Keratinocyte (primary cell): ENCODE results near the gene SLC39A5. TPM values are rescaled to one million over a fixed set of nuclear protein-coding genes. Genes with fewer than 3 reads are reported as not detected.
A peak's percentile ranks its signal among the peaks of the same experiment; 100 is the strongest.

ENCODE experiments used
- DNase-seq: peaks from one replicate; pipeline ENCODE4 v3.0.0-alpha.2; 2011; ENCODE audit warnings: low read depth, missing footprints, low spot score
- FAIRE-seq: peaks from 2 replicates; lab custom pipeline; 2011; peaks lifted over from hg19 to GRCh38; lab: Jason Lieb, UNC
- H2AFZ ChIP-seq: 2 replicates; pipeline ENCODE4 v1.6.0; 2012; ENCODE audit warnings: low read length, control low read depth, inconsistent platforms; ENCODE audit not compliant: control insufficient read depth
- H3K27ac ChIP-seq: 2 replicates; pipeline ENCODE4 v1.5.1; 2011; ENCODE audit warnings: low read length; ENCODE audit not compliant: control insufficient read depth, insufficient read depth
- H3K27me3 ChIP-seq: 3 replicates; pipeline ENCODE4 v1.6.0; 2011; ENCODE audit warnings: low read length; ENCODE audit not compliant: control insufficient read depth, insufficient read depth; ENCODE audit errors: extremely low read depth
- H3K36me3 ChIP-seq, 2 experiments: 2 replicates in 1 of 2; 3 replicates in 1 of 2; pipeline ENCODE4 v1.5.1; 2011; ENCODE audit warnings: low read length in 2 of 2, mild to moderate bottlenecking in 1 of 2; ENCODE audit not compliant: control insufficient read depth in 2 of 2, insufficient read depth in 2 of 2; ENCODE audit errors: extremely low read depth in 1 of 2
- H3K4me1 ChIP-seq: 3 replicates; pipeline ENCODE4 v1.5.1; 2011; ENCODE audit warnings: low read length; ENCODE audit not compliant: control insufficient read depth, insufficient read depth; ENCODE audit errors: extremely low read depth
- H3K4me2 ChIP-seq: 3 replicates; pipeline ENCODE4 v1.6.0; 2011; ENCODE audit warnings: low read depth, low read length; ENCODE audit not compliant: control insufficient read depth, insufficient read depth; ENCODE audit errors: extremely low read depth
- H3K4me3 ChIP-seq, 3 experiments: fragments of 200-600 bp in 1 of 3; sonication (generic) in 1 of 3; 2 replicates in 2 of 3; 3 replicates in 1 of 3; pipeline ENCODE4 v1.5.1; 2011 to 2016; ENCODE audit warnings: low read length in 3 of 3, mild to moderate bottlenecking in 3 of 3, control low read depth in 2 of 3, inconsistent platforms in 1 of 3, low read depth in 1 of 3, mixed read lengths in 1 of 3, mixed run types in 1 of 3, moderate library complexity in 1 of 3; ENCODE audit not compliant: control insufficient read depth in 2 of 3, insufficient read depth in 2 of 3; ENCODE audit errors: extremely low read depth in 1 of 3
- H3K79me2 ChIP-seq: 2 replicates; pipeline ENCODE4 v1.6.0; 2012; ENCODE audit warnings: low read length; ENCODE audit not compliant: control insufficient read depth, insufficient read depth
- H3K9ac ChIP-seq: 3 replicates; pipeline ENCODE4 v1.6.0; 2011; ENCODE audit warnings: low read length; ENCODE audit not compliant: control insufficient read depth, insufficient read depth; ENCODE audit errors: extremely low read depth
- H3K9me1 ChIP-seq: 3 replicates; pipeline ENCODE4 v1.6.0; 2011; ENCODE audit warnings: low read length; ENCODE audit not compliant: control insufficient read depth, insufficient read depth; ENCODE audit errors: extremely low read depth
- H3K9me3 ChIP-seq: 2 replicates; pipeline ENCODE4 v1.5.1; 2012; ENCODE audit warnings: low read depth, low read length; ENCODE audit not compliant: control insufficient read depth
- H4K20me1 ChIP-seq: 3 replicates; pipeline ENCODE4 v1.6.0; 2011; ENCODE audit warnings: low read length; ENCODE audit not compliant: control insufficient read depth, insufficient read depth; ENCODE audit errors: extremely low read depth
- CTCF ChIP-seq, 3 experiments: IDR thresholded peaks in 1 of 3; conservative IDR thresholded peaks in 1 of 3; optimal IDR thresholded peaks in 1 of 3; 2 replicates in 2 of 3; 3 replicates in 1 of 3; pipeline versions ENCODE3 to v1.5.1; 2011; ENCODE audit warnings: low read length in 3 of 3, mild to moderate bottlenecking in 3 of 3, moderate library complexity in 2 of 3, control low read depth in 1 of 3, inconsistent platforms in 1 of 3; ENCODE audit not compliant: insufficient read depth in 2 of 3; ENCODE audit errors: extremely low read depth in 1 of 3
- EZH2 ChIP-seq: IDR thresholded peaks from one replicate; pipeline ENCODE4 v1.6.1; 2012; ENCODE audit warnings: inconsistent platforms, mild to moderate bottlenecking, low read length, moderate library complexity
- dilution Hi-C: fragments of 300-500 bp; cut with MboI; formaldehyde crosslinking; loops from one replicate; pipeline ENCODE4 v1.7.0; 2020; ENCODE audit warnings: low sequenced_read_pairs; ENCODE audit not compliant: extremely low pct_ligation_motif_present
- polyA plus RNA-seq, 5 experiments: library from polyadenylated mRNA; depleted of rRNA in 3 of 5; stranded (reverse) in 3 of 5; stranded (forward) in 1 of 5; unstranded in 1 of 5; fragments of >200 nt; gene quantifications; 1 replicate in 1 of 5; 2 replicates in 3 of 5; 3 replicates in 1 of 5; pipeline versions ENCODE4 v1.2.1 to v1.2.3, GENCODE V29; 2011 to 2012; ENCODE audit warnings: missing spikeins in 2 of 5, low read depth in 1 of 5, low replicate concordance in 1 of 5

SLC39A5 gene
- polyA plus RNA-seq, 1 donor (not counting 4 experiments of a cell fraction or from before 2014, with no cell fraction given), result not detected

GRCh38 chr12:56258068-56258819 lies 28.4 kb downstream of the SLC39A5 start, which contains the start of gene ANKRD52:
Gene ANKRD52 (minus strand): TSS chr12:56258384. CDS start chr12:56258269, 115 bp downstream.
- H3K9me1 ChIP-seq, result peaks cover 3% of the 10 kb centered on the region
- peaks cover 27% of the 10 kb centered on the region in 2 experiments for H3K36me3 ChIP-seq
- dilution Hi-C loops, result no loop called here
- FAIRE-seq (no peak), DNase-seq (no peak)
- TF ChIP-seq CTCF (optimal IDR thresholded peaks at IDR 0.05 in 1 of 3, IDR thresholded peaks at IDR 0.05 in 1 of 3, conservative IDR thresholded peaks at IDR 0.05 in 1 of 3; ENCODE audit: extremely low read depth in 1 of 3, insufficient read depth in 2 of 3, low read length in 3 of 3) (peak in 2 of 3 experiments; percentile 55 to 80), EZH2 (no peak)
- peak within 1 kb of the TSS; percentile 79 for H3K27ac ChIP-seq
- H3K9ac ChIP-seq, result peak within 1 kb of the TSS; percentile 77
- H3K4me1 ChIP-seq, result peaks cover 36% of the 10 kb centered on the region
- peak within 1 kb of the TSS; percentile 93 for H2AFZ ChIP-seq
- H3K79me2 ChIP-seq, result peaks cover 43% of the 10 kb centered on the region
- peak within 1 kb of the TSS; percentile 97 for H3K4me2 ChIP-seq
- no peaks in the 10 kb centered on the region for H3K27me3 ChIP-seq
- no peaks in the 10 kb centered on the region for H3K9me3 ChIP-seq
- peak within 1 kb of the TSS; percentile 75 to 93 (median 90) for H3K4me3 ChIP-seq
- H4K20me1 ChIP-seq, result no peaks in the 10 kb centered on the region

GRCh38 chr12:56258820-56259183 lies 29.0 kb downstream of the SLC39A5 start:
- peak overlapping the region; percentile 75 to 93 (median 90) for H3K4me3 ChIP-seq
- H3K9ac ChIP-seq, result peak overlapping the region; percentile 77
- FAIRE-seq (no peak), DNase-seq (no peak)
- H3K36me3 ChIP-seq, result peaks cover 21 to 23% of the 10 kb centered on the region in 2 experiments
- no peak for TF ChIP-seq EZH2
- no peak for TF ChIP-seq CTCF (optimal IDR thresholded peaks at IDR 0.05 in 1 of 3, IDR thresholded peaks at IDR 0.05 in 1 of 3, conservative IDR thresholded peaks at IDR 0.05 in 1 of 3; ENCODE audit: extremely low read depth in 1 of 3, insufficient read depth in 2 of 3, low read length in 3 of 3)
- H3K9me3 ChIP-seq, result no peaks in the 10 kb centered on the region
- H3K27me3 ChIP-seq, result no peaks in the 10 kb centered on the region
- peak overlapping the region; percentile 97 for H3K4me2 ChIP-seq
- H3K4me1 ChIP-seq, result peaks cover 36% of the 10 kb centered on the region
- peak overlapping the region; percentile 79 for H3K27ac ChIP-seq
- peak overlapping the region; percentile 93 for H2AFZ ChIP-seq
- peaks cover 3% of the 10 kb centered on the region for H3K9me1 ChIP-seq
- dilution Hi-C loops, result no loop called here
- H4K20me1 ChIP-seq, result no peaks in the 10 kb centered on the region
- peaks cover 37% of the 10 kb centered on the region for H3K79me2 ChIP-seq
